GM12878 (cell line): Measurements from ENCODE around the gene SDHAF2. TPM values are rescaled to one million over a fixed set of nuclear protein-coding genes. Genes with fewer than 3 reads are reported as not detected.

Experiments used
- ATAC-seq: fragments of 200-7000 bp; cut with Tn5 transposase; 3 replicates; pipeline ENCODE4 v1.9.1; 2020; ENCODE audit warnings: mild to moderate bottlenecking, moderate library complexity
- BruUV-seq: library from RNA; stranded (reverse); fragments of 400-500 nt; replicated peaks from 2 replicates; lab custom pipeline; 2021; lab: Mats Ljungman, UMichigan
- CTCF ChIA-PET: fragments of 300-600 bp; sonication (Branson Sonifier 250); formaldehyde crosslinking; extraction: SDS; loops from one replicate; lab custom pipeline; 2021; ENCODE audit warnings: inconsistent platforms; lab: Yijun Ruan, JAX
- POLR2A ChIA-PET: fragments of 350-600 bp; formaldehyde crosslinking; extraction: SDS; loops from one replicate; lab custom pipeline; 2021; ENCODE audit warnings: inconsistent platforms; lab: Charles Lee
- RAD21 ChIA-PET: fragments of 300-600 bp; sonication (Branson Sonifier 250); formaldehyde crosslinking; loops from one replicate; lab custom pipeline; 2023; ENCODE audit warnings: antibody characterized with exemption; ENCODE audit not compliant: unreplicated experiment; lab: Charles Lee
- SMC1A ChIA-PET: fragments of 300-600 bp; sonication (Branson Sonifier 250); formaldehyde crosslinking; loops from one replicate; lab custom pipeline; 2023; ENCODE audit not compliant: unreplicated experiment, uncharacterized antibody; lab: Charles Lee
- DNase-seq: peaks from one replicate; pipeline ENCODE4 v3.0.0-alpha.2; 2011; ENCODE audit warnings: low read depth, low spot score
- FAIRE-seq: peaks from 3 replicates; lab custom pipeline; 2011; peaks lifted over from hg19 to GRCh38; lab: Jason Lieb, UNC
- H2AFZ ChIP-seq: 2 replicates; pipeline ENCODE4 v1.6.0; 2011; ENCODE audit warnings: low read depth, low read length, control low read depth; ENCODE audit not compliant: control insufficient read depth
- H3K27ac ChIP-seq: 2 replicates; pipeline ENCODE4 v1.5.1; 2011; ENCODE audit warnings: control low read depth; ENCODE audit not compliant: control insufficient read depth, insufficient read depth
- H3K27me3 ChIP-seq, 2 experiments: replicated peaks in 1 of 2; 2 replicates each; pipeline versions ENCODE4 v1.6.0 to v1.6.1; 2011; ENCODE audit warnings: low read length in 1 of 2; ENCODE audit not compliant: control insufficient read depth in 2 of 2, insufficient read depth in 2 of 2
- H3K36me3 ChIP-seq, 2 experiments: 2 replicates each; pipeline ENCODE4 v1.5.1; 2011; ENCODE audit warnings: low read length in 1 of 2; ENCODE audit not compliant: control insufficient read depth in 2 of 2, insufficient read depth in 2 of 2
- H3K4me1 ChIP-seq: 2 replicates; pipeline ENCODE4 v1.6.1; 2011; ENCODE audit warnings: mild to moderate bottlenecking, low read length, moderate library complexity, mixed read lengths; ENCODE audit not compliant: control insufficient read depth, insufficient read depth
- H3K4me2 ChIP-seq: 2 replicates; pipeline ENCODE4 v1.6.0; 2011; ENCODE audit warnings: control low read depth; ENCODE audit not compliant: control insufficient read depth, insufficient read depth
- H3K4me3 ChIP-seq: fragments of 200-600 bp; sonication (generic); 2 replicates; pipeline ENCODE4 v1.5.1; 2016
- H3K79me2 ChIP-seq: 2 replicates; pipeline ENCODE4 v1.6.0; 2011; ENCODE audit warnings: low read length; ENCODE audit not compliant: control insufficient read depth, insufficient read depth
- H3K9ac ChIP-seq: 2 replicates; pipeline ENCODE4 v1.8.0; 2011; ENCODE audit warnings: low read length, control low read depth, mixed read lengths; ENCODE audit not compliant: control insufficient read depth, insufficient read depth
- H3K9me3 ChIP-seq: replicated peaks from 3 replicates; pipeline ENCODE4 v1.5.1; 2011; ENCODE audit warnings: mild to moderate bottlenecking, low read length; ENCODE audit not compliant: control insufficient read depth, insufficient read depth
- H4K20me1 ChIP-seq: 2 replicates; pipeline ENCODE4 v1.6.0; 2011; ENCODE audit not compliant: control insufficient read depth, insufficient read depth
- BACH1 ChIP-seq: fragments of 450-650 bp; IDR thresholded peaks from 2 replicates; pipeline ENCODE4 v1.6.1; 2017; ENCODE audit warnings: mild to moderate bottlenecking, borderline replicate concordance
- ETV6 ChIP-seq, 2 experiments: fragments of 450-650 bp in 1 of 2; IDR thresholded peaks in 1 of 2; conservative IDR thresholded peaks in 1 of 2; 2 replicates each; pipeline ENCODE4 v1.6.1; 2014; ENCODE audit warnings: antibody characterized with exemption in 1 of 2, borderline replicate concordance in 1 of 2, low read depth in 1 of 2, mild to moderate bottlenecking in 1 of 2, moderate library complexity in 1 of 2
- FOS ChIP-seq: IDR thresholded peaks from 3 replicates; pipeline ENCODE4 v1.6.1; 2011; ENCODE audit warnings: borderline replicate concordance; ENCODE audit not compliant: insufficient read length; ENCODE audit errors: extremely low read depth
- HSF1 ChIP-seq: fragments of 150-350 bp; IDR thresholded peaks from 2 replicates; pipeline ENCODE4 v1.6.1; 2014; ENCODE audit warnings: mild to moderate bottlenecking, low read depth, low read length
- KAT2A ChIP-seq: conservative IDR thresholded peaks from 2 replicates; pipeline ENCODE4 v1.6.1; 2011; ENCODE audit warnings: low read depth, low read length; ENCODE audit not compliant: control insufficient read depth
- MYB ChIP-seq: fragments of 150-350 bp; IDR thresholded peaks from 2 replicates; pipeline ENCODE4 v1.6.1; 2014; ENCODE audit warnings: mild to moderate bottlenecking, low read depth, low read length, borderline replicate concordance
- NR2C2 ChIP-seq: IDR thresholded peaks from 2 replicates; pipeline ENCODE4 v1.6.1; 2011; ENCODE audit warnings: borderline replicate concordance, low read depth; ENCODE audit not compliant: control insufficient read depth, insufficient read length
- PKNOX1 ChIP-seq: fragments of 450-650 bp; IDR thresholded peaks from 2 replicates; pipeline ENCODE4 v1.6.1; 2016; ENCODE audit warnings: mild to moderate bottlenecking
- POLR2AphosphoS2 ChIP-seq: IDR thresholded peaks from 2 replicates; pipeline ENCODE4 v1.6.1; 2011; ENCODE audit warnings: low read depth, mild to moderate bottlenecking, low read length, improper control_type of control experiment, moderate library complexity
- POLR2AphosphoS5 ChIP-seq: IDR thresholded peaks from 2 replicates; pipeline ENCODE4 v1.6.1; 2011; ENCODE audit warnings: mild to moderate bottlenecking, low read length, inconsistent platforms
- RCOR1 ChIP-seq: conservative IDR thresholded peaks from 2 replicates; pipeline ENCODE4 v1.6.1; 2012; ENCODE audit warnings: low read depth, low read length, improper control_type of control experiment
- SIX5 ChIP-seq: IDR thresholded peaks from 2 replicates; pipeline ENCODE4 v1.6.1; 2011; ENCODE audit warnings: mild to moderate bottlenecking, low read depth, low read length, moderate library complexity; ENCODE audit not compliant: severe bottlenecking
- STAT1 ChIP-seq: fragments of 450-650 bp; conservative IDR thresholded peaks from 2 replicates; pipeline ENCODE4 v1.6.1; 2014; ENCODE audit warnings: antibody characterized with exemption, mild to moderate bottlenecking
- TARDBP ChIP-seq: IDR thresholded peaks from 2 replicates; pipeline ENCODE4 v1.6.1; 2016; ENCODE audit warnings: borderline replicate concordance
- YBX1 ChIP-seq: fragments of 450-650 bp; IDR thresholded peaks from 2 replicates; pipeline ENCODE4 v1.6.1; 2016; ENCODE audit warnings: antibody characterized with exemption
- WGBS: methylation state at CpG from one replicate; pipeline ENCODE4 v1.1.6; 2016; ENCODE audit warnings: low lambda C conversion rate; ENCODE audit not compliant: insufficient replicate concordance, insufficient coverage; ENCODE audit errors: missing lambda C conversion rate; 5-methylcytosine and 5-hydroxymethylcytosine counted together
- in situ Hi-C: fragments of 300-500 bp; cut with MboI; formaldehyde crosslinking; loops from 9 replicates; pipeline ENCODE4 v1.14.3; 2018; ENCODE audit warnings: mixed read lengths
- intact Hi-C: fragments of 100-400 bp; cut with micrococcal nuclease; formaldehyde crosslinking; loops from one replicate; pipeline ENCODE4 v1.14.2; 2022; ENCODE audit not compliant: unreplicated experiment
- polyA plus RNA-seq, 11 experiments: library from polyadenylated mRNA; depleted of rRNA in 4 of 11; unstranded in 6 of 11; stranded (reverse) in 5 of 11; fragments of >200 nt; fragmentation: Nextera tagmentation in 4 of 11; fragmentation: Illumina TruSeq in 1 of 11; extraction: Ambion mirVana in 4 of 11; extraction: Trizol in 1 of 11; gene quantifications; 1 replicate in 1 of 11; 2 replicates in 10 of 11; pipeline versions ENCODE4 v1.2.1 to v1.2.3, GENCODE V29; 2011 to 2016; ENCODE audit warnings: inconsistent platforms in 2 of 11, missing spikeins in 2 of 11, low read depth in 1 of 11
- total RNA-seq, 4 experiments: library from RNA; depleted of rRNA in 3 of 4; stranded (reverse); fragments of >200 nt in 3 of 4; fragmentation: Illumina TruSeq in 1 of 4; extraction: Trizol in 1 of 4; gene quantifications; 2 replicates each; pipeline versions ENCODE4 v1.2.1 to v1.2.3, GENCODE V29; 2013 to 2021

Gene SDHAF2
- total and polyA plus RNA-seq, 10 of the 15 experiments (the other 5 are each of a cell fraction or from before 2014, with no cell fraction given): 30.6 to 160 (median 78.3) TPM

GRCh38 chr11:61473370-61474012 is 43.6 kb downstream of the SDHAF2 start (continued):
- no peak for TF ChIP-seq POLR2AphosphoS2
- TF ChIP-seq HSF1: no peak
- TF ChIP-seq MYB: no peak
- no peak for TF ChIP-seq POLR2AphosphoS5
- TF ChIP-seq BACH1: no peak

GRCh38 chr11:61474013-61474643 is 44.2 kb downstream of the SDHAF2 start:
- Histone ChIP-seq H3K27ac (no peak overlapping the region), H3K4me1 (no peaks in the 10 kb centered on the region), H2AFZ (no peak overlapping the region), H3K9ac (no peak overlapping the region), H3K79me2 (no peaks in the 10 kb centered on the region), H4K20me1 (peaks cover 3% of the 10 kb centered on the region; the same call in 1 of the 2 replicates), H3K4me2 (no peak overlapping the region), H3K36me3 (no peaks in the 10 kb centered on the region; a peak in 1 of 4 replicates), H3K27me3 (no peaks in the 10 kb centered on the region), H3K4me3 (no peak overlapping the region), H3K9me3 (no peaks in the 10 kb centered on the region)
- ChIA-PET POLR2A (no interaction called here), SMC1A (interaction anchor here (2.5 kb wide), 1 partner anchor 43 kb away, joined by 10 read pairs; no protein-coding TSS in a partner anchor), RAD21 (no interaction called here), CTCF (interaction anchor here (1.0 to 6.6 kb wide), 4 partner anchors 13 to 44 kb away, joined by 4 to 67 read pairs (median 11); no protein-coding TSS in a partner anchor)
- intact Hi-C loops (loop anchor here (10.0 kb wide), 1 partner anchor 261 kb away; no protein-coding TSS in a partner anchor), in situ Hi-C loops (no loop called here)
- DNase-seq: no peak
- 90% methylated on average over 6 of the region's 6 CpGs for WGBS
- FAIRE-seq: no peak
- TF ChIP-seq FOS (no peak), PKNOX1 (no peak), KAT2A (no peak), ETV6 (conservative IDR thresholded peaks at IDR 0.05 in 1 of 2, IDR thresholded peaks at IDR 0.05 in 1 of 2; ENCODE audit: borderline replicate concordance in 1 of 2, low read depth in 1 of 2) (no peak), TARDBP (no peak), STAT1 (no peak), RCOR1 (no peak), YBX1 (no peak), SIX5 (no peak), NR2C2 (no peak)
- no TSS peak for BruUV-seq
- no peak for ATAC-seq
